ENCODE measurements around the gene APOLD1.
A peak's percentile ranks its signal among the peaks of the same experiment; 100 is the strongest.

The APOLD1 gene

GRCh38 chr12:12784911-12785814 lies at the start of gene APOLD1:
Gene APOLD1 (plus strand): TSS chr12:12785659. CDS start chr12:12785692, 33 bp downstream.
- TF ChIP-seq CTCF (IDR thresholded peaks at IDR 0.05) = no peak

DNA sequence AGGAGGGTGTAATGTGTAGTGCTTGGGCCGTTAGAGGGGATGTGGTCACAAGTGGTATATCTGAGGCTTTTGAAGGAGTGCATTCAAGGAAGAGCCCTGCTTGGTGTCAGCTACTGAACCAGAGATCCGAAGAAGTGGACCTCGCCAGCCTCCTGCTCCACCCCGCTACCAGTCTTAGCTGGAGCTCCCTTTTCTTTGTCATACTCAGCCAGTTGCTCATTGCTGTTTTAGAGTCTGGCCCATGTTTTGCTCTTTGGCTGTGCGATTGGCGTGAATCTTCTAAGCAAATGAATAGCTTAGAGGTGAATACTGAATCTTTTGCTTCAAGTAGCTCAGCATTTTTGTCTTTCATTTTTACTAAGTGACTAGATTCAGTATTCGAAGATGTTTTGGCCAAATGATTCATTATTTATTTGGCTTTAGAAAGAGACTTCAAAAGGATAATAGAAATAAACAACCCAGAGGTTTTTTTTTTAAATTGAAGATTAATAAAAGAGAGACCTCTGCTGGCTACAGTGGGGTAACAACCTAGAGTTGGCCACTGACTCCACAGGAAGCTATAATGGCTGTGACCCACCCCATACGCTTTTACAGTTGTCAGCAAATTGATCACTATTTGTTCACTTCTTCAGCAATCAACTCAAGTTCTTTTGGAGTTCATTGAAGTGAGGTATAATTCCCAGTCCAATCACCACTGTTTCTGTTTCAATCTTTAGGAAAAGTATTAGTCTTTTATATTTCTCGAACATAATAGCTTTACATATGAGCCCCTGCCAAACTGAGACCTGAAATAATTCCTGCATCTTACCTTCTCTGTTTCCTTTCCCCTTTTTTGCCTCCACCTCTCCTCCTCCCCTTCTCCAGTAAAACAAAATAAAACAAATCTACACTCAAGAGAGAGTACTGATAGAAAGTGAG lies 48.4 kb upstream of the APOLD1 start:
- peak; percentile 70 for TF ChIP-seq CTCF (IDR thresholded peaks at IDR 0.05)

GRCh38 chr12:12741660-12742059 lies 43.8 kb upstream of the APOLD1 start:
- no peak for TF ChIP-seq CTCF (IDR thresholded peaks at IDR 0.05)

- no peak for TF ChIP-seq CTCF (IDR thresholded peaks at IDR 0.05)
Measured at GRCh38 chr12:12744546-12745305, 40.7 kb upstream of the APOLD1 start.

GRCh38 chr12:12745576-12746211 lies 39.8 kb upstream of the APOLD1 start:
- TF ChIP-seq CTCF (IDR thresholded peaks at IDR 0.05) = no peak

GRCh38 chr12:12747278-12747677 lies 38.2 kb upstream of the APOLD1 start:
- no peak for TF ChIP-seq CTCF (IDR thresholded peaks at IDR 0.05)
